Renal pelvis (tissue), 4 donors: ENCODE results near the gene DCP2. TPM values are rescaled to one million over a fixed set of nuclear protein-coding genes. Genes with fewer than 3 reads are reported as not detected.
"Not testable (repeated sequence)": the region's sequence is repeated elsewhere in the genome, so short reads cannot be mapped to it uniquely, and the experiment has no call there.

Experiments used
- DNase-seq: peaks from one replicate; pipeline ENCODE4 v3.0.0-alpha.2; 2013
- polyA plus RNA-seq, 3 donors: library from polyadenylated mRNA; unstranded; fragments of 120-200 nt; gene quantifications; one replicate each; pipeline ENCODE4 v1.2.1, GENCODE V29; 2013; ENCODE audit not compliant: insufficient read length in 3 of 3

Gene DCP2
- polyA plus RNA-seq, 3 donors = 30.5 to 38.4 (median 37.9) TPM

GRCh38 chr5:112960315-112960714 is 16.3 kb upstream of the DCP2 start:
- DNase-seq = no peak

GRCh38 chr5:112960863-112961504 is 15.6 kb upstream of the DCP2 start:
- no peak for DNase-seq

GRCh38 chr5:112963374-112963733 is 13.2 kb upstream of the DCP2 start:
- not testable (repeated sequence) for DNase-seq

GRCh38 chr5:112965733-112966306 is 10.8 kb upstream of the DCP2 start:
- no peak for DNase-seq

- DNase-seq = no peak
These were observed 9.0 kb upstream of the DCP2 start for GRCh38 chr5:112967520-112968083.

GRCh38 chr5:112968411-112969106 is 8.0 kb upstream of the DCP2 start:
- no peak for DNase-seq

GRCh38 chr5:112971276-112971675 is 5.3 kb upstream of the DCP2 start:
- no peak for DNase-seq

GRCh38 chr5:112973036-112973435 is 3.6 kb upstream of the DCP2 start:
- DNase-seq = no peak

GRCh38 chr5:112973904-112974303 is 2.7 kb upstream of the DCP2 start:
- DNase-seq = no peak

GRCh38 chr5:112974901-112975300 is 1.7 kb upstream of the DCP2 start:
- no peak for DNase-seq

- no peak for DNase-seq
These were observed 722 bp upstream of the DCP2 start for GRCh38 chr5:112975721-112976431.

- DNase-seq = no peak
These were observed 853 bp downstream of the DCP2 start for GRCh38 chr5:112977440-112977861.

- DNase-seq = no peak
These were observed 2.2 kb downstream of the DCP2 start for GRCh38 chr5:112978836-112979235.

- no peak for DNase-seq
These were observed 3.1 kb downstream of the DCP2 start for GRCh38 chr5:112979723-112980122.

GRCh38 chr5:112983363-112983762 is 6.8 kb downstream of the DCP2 start:
- DNase-seq = no peak

GRCh38 chr5:112986224-112986623 is 9.6 kb downstream of the DCP2 start:
- DNase-seq = no peak

- DNase-seq = peak; percentile 66
These were observed 19.4 kb downstream of the DCP2 start for GRCh38 chr5:112995764-112996618.

GRCh38 chr5:112996830-112997374 is 20.3 kb downstream of the DCP2 start:
- no peak for DNase-seq

- no peak for DNase-seq
These were observed 21.7 kb downstream of the DCP2 start for GRCh38 chr5:112998296-112998695.

- DNase-seq = no peak
These were observed 23.9 kb downstream of the DCP2 start for GRCh38 chr5:113000466-113000865.

- no peak for DNase-seq
These were observed 25.8 kb downstream of the DCP2 start for GRCh38 chr5:113002423-113002822.
